ENCODE results near the gene NACA2. TPM values are rescaled to one million over a fixed set of nuclear protein-coding genes. Genes with fewer than 3 reads are reported as not detected.

NACA2 gene
- total RNA-seq, 3 donors from 2014 or later = not detected

DNA sequence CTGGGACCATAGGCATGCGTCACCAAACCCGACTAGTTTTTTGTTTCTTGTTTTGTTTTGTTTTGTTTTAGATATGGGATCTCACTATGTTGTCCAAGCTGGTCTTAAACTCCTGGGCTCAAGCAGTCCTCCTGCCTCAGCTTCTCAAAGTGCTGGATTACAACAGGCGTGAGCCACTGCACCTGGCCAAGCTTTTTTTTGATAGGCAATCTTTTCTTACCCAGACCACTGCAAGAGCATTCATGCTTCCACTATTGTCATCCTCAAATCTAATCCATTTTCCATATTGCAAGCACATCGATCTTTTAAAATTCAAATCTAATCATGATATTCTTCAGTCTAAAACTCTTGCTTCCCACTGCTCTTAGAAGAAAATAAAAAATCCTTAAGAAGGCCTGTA, 10.3 kb upstream of the NACA2 start:
- Histone ChIP-seq H3K4me1 (no peaks in the 10 kb centered on the region), H3K27me3 (peaks cover 0 to 3% of the 10 kb centered on the region in 2 donors), H3K36me3 (no peaks in the 10 kb centered on the region), H3K27ac (no peak overlapping the region), H3K9me3 (no peaks in the 10 kb centered on the region), H3K4me3 (no peak overlapping the region)
- intact Hi-C loops (cut with DNase I; ENCODE audit: low total_unique reads) = no loop called here
- no peak for DNase-seq (ENCODE audit: low spot score in 2 of 2)
- TF ChIP-seq POLR2A (IDR thresholded peaks at IDR 0.05) (no peak), POLR2AphosphoS5 (IDR thresholded peaks at IDR 0.05) (no peak)
- TF ChIP-seq, protein P1, sequence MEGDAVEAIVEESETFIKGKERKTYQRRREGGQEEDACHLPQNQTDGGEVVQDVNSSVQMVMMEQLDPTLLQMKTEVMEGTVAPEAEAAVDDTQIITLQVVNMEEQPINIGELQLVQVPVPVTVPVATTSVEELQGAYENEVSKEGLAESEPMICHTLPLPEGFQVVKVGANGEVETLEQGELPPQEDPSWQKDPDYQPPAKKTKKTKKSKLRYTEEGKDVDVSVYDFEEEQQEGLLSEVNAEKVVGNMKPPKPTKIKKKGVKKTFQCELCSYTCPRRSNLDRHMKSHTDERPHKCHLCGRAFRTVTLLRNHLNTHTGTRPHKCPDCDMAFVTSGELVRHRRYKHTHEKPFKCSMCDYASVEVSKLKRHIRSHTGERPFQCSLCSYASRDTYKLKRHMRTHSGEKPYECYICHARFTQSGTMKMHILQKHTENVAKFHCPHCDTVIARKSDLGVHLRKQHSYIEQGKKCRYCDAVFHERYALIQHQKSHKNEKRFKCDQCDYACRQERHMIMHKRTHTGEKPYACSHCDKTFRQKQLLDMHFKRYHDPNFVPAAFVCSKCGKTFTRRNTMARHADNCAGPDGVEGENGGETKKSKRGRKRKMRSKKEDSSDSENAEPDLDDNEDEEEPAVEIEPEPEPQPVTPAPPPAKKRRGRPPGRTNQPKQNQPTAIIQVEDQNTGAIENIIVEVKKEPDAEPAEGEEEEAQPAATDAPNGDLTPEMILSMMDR (IDR thresholded peaks at IDR 0.05) = no peak

DNA sequence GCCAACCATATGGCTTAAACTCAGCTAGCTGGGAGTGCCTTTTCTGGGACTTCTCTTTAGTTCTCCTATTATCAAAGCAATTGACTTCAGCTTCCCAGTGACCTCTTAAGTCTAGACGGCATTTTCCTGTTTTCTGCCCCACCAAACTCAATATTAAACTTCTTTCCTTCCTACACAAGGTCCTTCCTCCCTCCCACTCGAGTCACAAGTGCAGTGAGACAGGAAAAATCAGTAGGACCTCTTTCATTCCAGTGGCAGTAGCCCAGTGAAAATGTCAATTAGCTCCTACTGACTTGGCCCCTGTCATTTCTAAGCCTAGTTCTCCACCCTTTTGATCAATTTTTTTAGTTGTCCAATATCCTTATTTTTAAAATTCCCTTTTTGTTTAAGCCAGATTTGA, 9.6 kb upstream of the NACA2 start:
- H3K27me3 ChIP-seq = peaks cover 0 to 3% of the 10 kb centered on the region in 2 donors
- no peaks in the 10 kb centered on the region for H3K9me3 ChIP-seq
- no peak for DNase-seq (ENCODE audit: low spot score in 2 of 2)
- intact Hi-C loops (cut with DNase I; ENCODE audit: low total_unique reads) = no loop called here
- H3K4me3 ChIP-seq = no peak overlapping the region
- H3K27ac ChIP-seq = no peak overlapping the region
- H3K4me1 ChIP-seq = no peaks in the 10 kb centered on the region
- H3K36me3 ChIP-seq = no peaks in the 10 kb centered on the region
- TF ChIP-seq POLR2AphosphoS5 (IDR thresholded peaks at IDR 0.05) = no peak
- TF ChIP-seq, protein P1 (IDR thresholded peaks at IDR 0.05) = no peak

GRCh38 chr17:61599608-61600007, 8.6 kb upstream of the NACA2 start:
- no peak overlapping the region for H3K27ac ChIP-seq
- H3K4me1 ChIP-seq = no peaks in the 10 kb centered on the region
- H3K27me3 ChIP-seq = peaks cover 0 to 7% of the 10 kb centered on the region in 2 donors
- H3K4me3 ChIP-seq = no peak overlapping the region
- DNase-seq (ENCODE audit: low spot score in 2 of 2) = no peak
- TF ChIP-seq, protein P1 (IDR thresholded peaks at IDR 0.05) = no peak
- no peak for TF ChIP-seq POLR2A (IDR thresholded peaks at IDR 0.05)
- TF ChIP-seq POLR2AphosphoS5 (IDR thresholded peaks at IDR 0.05) = no peak
- intact Hi-C loops (cut with DNase I; ENCODE audit: low total_unique reads) = no loop called here
- no peaks in the 10 kb centered on the region for H3K9me3 ChIP-seq
- no peaks in the 10 kb centered on the region for H3K36me3 ChIP-seq

DNA sequence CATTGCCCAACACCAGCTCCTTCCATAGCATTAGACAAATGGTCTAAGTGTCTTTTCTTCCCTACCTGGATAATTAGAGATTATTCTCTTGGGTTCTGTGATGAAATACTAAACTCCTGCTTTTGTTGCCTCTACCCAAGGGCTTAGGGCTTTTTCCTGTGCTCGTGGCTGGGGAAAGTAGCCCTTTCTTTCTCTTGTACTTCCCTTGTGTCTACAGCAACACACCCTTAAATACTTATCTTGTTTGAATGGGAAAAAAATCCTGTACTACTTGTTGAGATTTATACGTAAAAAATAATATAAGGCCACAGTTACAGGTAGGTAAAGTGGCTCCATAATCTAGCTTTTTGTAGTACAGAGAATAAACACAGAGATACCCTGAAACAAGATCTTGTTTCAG, 7.0 kb upstream of the NACA2 start:
- DNase-seq (ENCODE audit: low spot score in 2 of 2) = no peak
- Histone ChIP-seq H3K4me3 (no peak overlapping the region), H3K36me3 (no peaks in the 10 kb centered on the region), H3K27me3 (peaks cover 0 to 7% of the 10 kb centered on the region in 2 donors), H3K4me1 (no peaks in the 10 kb centered on the region), H3K9me3 (no peaks in the 10 kb centered on the region), H3K27ac (no peak overlapping the region)
- intact Hi-C loops (cut with DNase I; ENCODE audit: low total_unique reads) = no loop called here
- TF ChIP-seq POLR2A (IDR thresholded peaks at IDR 0.05) (no peak), POLR2AphosphoS5 (IDR thresholded peaks at IDR 0.05) (no peak)
- TF ChIP-seq, protein P1 (IDR thresholded peaks at IDR 0.05) = no peak

DNA sequence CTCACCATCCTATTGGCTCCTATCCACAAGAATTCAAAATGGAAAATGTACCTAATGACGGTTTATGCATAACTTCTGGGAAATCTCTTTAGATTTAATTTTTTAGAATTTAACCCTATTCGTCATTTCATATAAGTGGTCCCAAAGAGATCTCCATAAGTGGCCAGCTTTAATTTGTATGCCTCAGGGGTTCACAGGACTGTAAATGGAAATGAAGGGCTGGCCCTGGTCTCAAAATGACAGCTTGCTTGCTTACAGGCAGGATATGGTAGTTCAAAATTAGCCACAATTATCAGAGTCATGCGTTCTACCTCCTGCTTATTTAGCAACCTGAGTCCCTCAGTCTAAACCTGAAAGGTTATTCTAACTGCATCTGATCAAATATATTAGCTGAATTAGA, 6.6 kb upstream of the NACA2 start:
- intact Hi-C loops (cut with DNase I; ENCODE audit: low total_unique reads) = no loop called here
- peaks cover 0 to 7% of the 10 kb centered on the region in 2 donors for H3K27me3 ChIP-seq
- H3K27ac ChIP-seq = no peak overlapping the region
- H3K4me1 ChIP-seq = no peaks in the 10 kb centered on the region
- H3K9me3 ChIP-seq = no peaks in the 10 kb centered on the region
- H3K4me3 ChIP-seq = no peak overlapping the region
- TF ChIP-seq, protein P1 (IDR thresholded peaks at IDR 0.05) = no peak
- TF ChIP-seq POLR2A (IDR thresholded peaks at IDR 0.05) (no peak), POLR2AphosphoS5 (IDR thresholded peaks at IDR 0.05) (no peak)
- DNase-seq (ENCODE audit: low spot score in 2 of 2) = no peak
- no peaks in the 10 kb centered on the region for H3K36me3 ChIP-seq
